Body of pancreas (tissue), 4 donors: Measurements from ENCODE around the gene RGS10.

ENCODE experiments used
- CTCF ChIP-seq, 7 experiments: fragments of 450-650 bp in 4 of 7; fragments of 200-600 bp in 3 of 7; sonication (generic) in 3 of 7; IDR thresholded peaks; one replicate each; pipeline ENCODE4 v1.5.1; 2016 to 2019; ENCODE audit warnings: antibody characterized with exemption in 7 of 7
- POLR2A ChIP-seq, 3 donors: fragments of 450-650 bp; IDR thresholded peaks; one replicate each; pipeline ENCODE4 v1.6.1; 2016; ENCODE audit warnings: antibody characterized with exemption in 3 of 3, mild to moderate bottlenecking in 2 of 3

GRCh38 chr10:119511828-119512515, 30.5 kb downstream of the RGS10 start:
- TF ChIP-seq CTCF (IDR thresholded peaks at IDR 0.05), result no peak
- no peak for TF ChIP-seq POLR2A (IDR thresholded peaks at IDR 0.05)
